HG02885 (cell line): ENCODE data around the gene VIT.
"Not testable (repeated sequence)": the region's sequence is repeated elsewhere in the genome, so short reads cannot be mapped to it uniquely, and the experiment has no call there.

ENCODE experiments used
- ATAC-seq: cut with Tn5 transposase; IDR thresholded peaks from one replicate; pipeline ENCODE4 v1.9.1; 2021; ENCODE audit warnings: mild to moderate bottlenecking; ENCODE audit not compliant: unreplicated experiment, poor library complexity

Gene VIT

DNA sequence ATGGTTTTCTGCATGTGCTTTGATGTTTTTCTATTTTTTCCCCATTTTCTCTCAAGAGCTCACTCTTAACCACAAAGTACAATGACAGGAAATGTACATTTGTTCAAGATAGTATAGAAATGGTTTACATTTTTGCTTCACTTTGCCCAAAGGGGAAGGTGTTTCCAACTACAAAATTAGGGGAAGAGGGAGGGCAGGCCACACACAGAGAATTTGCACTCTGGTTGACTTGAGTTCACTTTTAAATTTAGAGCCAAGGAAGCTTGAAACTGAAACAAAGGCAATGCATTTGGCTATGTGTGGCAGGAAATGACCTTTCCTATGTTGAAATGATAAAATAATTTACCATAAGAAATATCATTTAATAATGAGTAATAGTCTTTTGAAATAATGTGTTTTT is 19.1 kb upstream of the VIT start:
- peak; percentile 50 for ATAC-seq

DNA sequence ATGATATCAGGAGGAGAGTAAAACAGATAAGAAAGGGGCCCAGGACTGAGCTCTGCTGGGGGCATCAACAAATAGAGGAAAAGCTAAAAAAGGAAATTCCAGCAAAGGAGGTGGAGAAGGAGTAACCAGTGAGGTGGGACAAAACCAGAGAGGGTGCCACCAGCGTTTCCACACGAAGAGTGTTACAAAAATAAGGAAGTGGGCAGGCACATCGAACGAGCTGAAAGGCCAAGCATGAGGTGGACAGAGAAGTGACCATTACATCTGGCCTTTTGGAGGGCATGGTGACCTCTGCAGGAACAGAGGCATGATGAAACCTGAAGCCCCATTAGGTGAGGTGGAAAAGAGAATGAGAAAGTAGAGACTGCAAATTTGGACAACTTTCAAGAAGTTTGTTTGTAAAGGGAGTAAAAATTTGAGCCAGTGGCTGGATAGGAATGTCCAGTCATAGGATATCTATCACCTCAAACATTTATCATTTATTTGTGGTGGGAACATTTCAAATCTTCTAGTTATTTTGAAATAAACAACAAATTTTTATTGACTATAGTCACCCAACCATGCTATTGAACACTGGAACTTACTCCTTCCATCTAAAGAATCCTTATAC is 18.4 kb upstream of the VIT start:
- peak; percentile 14 for ATAC-seq

DNA sequence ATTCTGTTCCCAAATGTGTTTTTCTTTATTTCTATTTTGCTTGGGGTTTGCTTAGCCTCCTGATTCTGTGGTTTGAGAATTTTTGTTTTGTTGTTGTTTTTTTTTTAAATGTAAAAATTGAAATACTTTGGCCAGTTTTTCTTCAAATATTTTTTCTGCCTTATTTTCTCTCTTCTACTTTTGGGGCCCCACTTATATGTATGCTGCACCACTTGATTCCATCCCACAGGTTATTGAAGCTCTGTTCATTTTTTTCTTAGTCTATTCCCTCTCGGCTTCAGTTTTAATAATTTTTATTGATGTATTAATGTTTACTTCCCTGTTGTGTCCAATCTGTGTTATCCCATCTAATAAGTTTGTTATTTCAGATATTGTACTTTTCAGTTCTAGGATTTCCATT is 17.7 kb upstream of the VIT start:
- ATAC-seq: no peak

DNA sequence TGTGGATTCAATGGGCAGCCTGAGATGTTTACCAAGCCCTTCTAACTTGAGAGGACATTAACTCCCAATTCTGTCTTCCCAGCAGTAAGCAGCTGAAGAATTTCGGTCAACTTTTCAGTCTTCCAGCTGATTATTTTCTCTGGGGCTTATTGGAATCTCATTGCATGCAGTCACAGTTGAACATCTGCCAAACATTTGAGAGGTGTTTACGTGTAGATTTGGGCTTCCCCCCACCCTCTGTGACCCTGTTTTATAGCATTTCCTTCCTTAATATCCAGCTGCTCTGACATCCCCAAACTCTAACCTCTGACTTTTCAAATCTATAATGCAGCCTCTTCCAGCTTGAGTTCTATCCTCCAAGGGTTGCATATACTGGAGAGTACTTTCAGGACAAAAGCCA is 16.5 kb upstream of the VIT start:
- ATAC-seq: no peak

DNA sequence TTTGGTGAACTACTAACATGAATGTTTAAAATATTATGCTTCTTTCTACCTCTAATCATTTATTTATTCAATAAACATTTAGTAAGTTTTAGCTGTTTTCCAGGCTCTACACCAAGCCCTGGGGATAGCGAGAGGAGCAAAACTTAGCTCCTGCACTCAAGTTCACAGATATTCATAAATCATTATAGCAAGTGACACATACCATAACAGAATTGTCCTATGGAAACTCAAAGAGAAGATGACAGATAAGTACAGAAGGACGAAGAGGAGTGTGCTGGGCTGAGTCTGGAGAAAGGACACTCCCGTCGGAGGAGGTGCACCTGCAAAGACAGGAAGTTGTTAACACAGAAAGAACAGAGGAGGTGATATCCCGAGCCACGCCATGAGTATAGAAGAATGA is 13.9 kb upstream of the VIT start:
- ATAC-seq: no peak

DNA sequence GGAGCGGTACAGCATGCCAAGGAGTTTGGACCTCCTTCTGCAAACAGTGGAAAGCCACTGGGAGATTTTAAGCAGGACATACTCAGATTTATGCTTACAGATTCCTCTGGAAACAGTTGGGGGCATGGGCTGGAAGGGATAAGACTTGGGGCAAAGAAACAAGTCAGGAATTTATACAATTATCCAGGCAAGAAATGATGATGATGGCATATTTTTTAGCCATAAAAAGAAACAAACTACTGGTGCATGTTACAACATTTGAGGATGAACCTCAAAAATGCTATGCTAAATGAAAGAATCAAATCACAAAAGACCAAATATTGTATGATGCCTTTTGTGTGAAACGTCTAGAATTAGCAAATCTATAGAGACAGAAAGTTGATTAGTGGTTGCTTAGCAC is 13.5 kb upstream of the VIT start:
- ATAC-seq: no peak

DNA sequence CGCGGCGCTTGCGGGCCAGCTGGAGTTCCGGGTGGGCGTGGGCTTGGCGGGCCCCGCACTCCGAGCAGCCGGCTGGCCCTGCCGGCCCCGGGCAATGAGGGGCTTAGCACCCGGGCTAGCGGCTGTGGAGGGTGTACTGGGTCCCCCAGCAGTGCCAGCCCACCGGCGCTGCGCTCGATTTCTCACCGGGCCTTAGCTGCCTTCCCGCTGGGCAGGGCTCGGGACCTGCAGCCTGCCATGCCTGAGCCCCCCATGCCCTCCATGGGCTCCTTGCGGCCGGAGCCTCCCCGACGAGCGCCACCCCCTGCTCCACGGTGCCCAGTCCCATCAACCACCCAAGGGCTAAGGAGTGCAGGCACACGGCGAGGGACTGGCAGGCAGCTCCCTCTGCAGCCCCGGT is 8.2 kb upstream of the VIT start:
- not testable (repeated sequence) for ATAC-seq

DNA sequence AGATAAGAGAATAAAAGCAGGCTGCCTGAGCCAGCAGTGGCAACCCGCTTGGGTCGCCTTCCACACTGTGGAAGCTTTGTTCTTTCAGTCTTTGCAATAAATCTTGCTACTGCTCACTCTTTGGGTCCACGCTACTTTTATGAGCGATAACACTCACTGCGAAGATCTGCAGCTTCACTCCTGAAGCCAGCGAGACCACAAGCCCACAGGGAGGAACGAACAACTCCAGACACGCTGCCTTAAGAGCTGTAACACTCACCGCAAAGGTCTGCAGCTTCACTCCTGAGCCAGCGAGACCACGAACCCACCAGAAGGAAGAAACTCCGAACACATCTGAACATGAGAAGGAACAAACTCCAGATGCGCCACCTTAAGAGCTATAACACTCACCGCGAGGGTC is 7.5 kb upstream of the VIT start:
- not testable (repeated sequence) for ATAC-seq

DNA sequence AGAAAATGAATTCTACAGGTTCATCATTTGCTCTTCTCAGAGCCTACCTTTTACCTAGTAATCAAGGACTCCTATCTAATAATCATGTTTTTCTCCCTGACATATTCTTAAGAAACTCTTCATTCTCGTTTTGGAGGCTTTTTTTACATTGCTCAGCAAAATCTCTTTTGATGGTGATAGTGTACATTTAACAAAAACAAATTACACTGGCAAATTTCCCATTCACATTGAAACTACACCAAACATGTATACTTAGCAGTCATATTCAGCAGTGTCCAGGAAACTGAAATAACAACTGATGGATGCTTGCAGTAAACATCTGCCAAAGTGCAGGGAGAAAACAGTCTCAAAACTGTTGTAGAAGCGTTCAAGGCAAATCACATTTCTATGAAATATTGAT is 4.4 kb upstream of the VIT start:
- no peak for ATAC-seq

DNA sequence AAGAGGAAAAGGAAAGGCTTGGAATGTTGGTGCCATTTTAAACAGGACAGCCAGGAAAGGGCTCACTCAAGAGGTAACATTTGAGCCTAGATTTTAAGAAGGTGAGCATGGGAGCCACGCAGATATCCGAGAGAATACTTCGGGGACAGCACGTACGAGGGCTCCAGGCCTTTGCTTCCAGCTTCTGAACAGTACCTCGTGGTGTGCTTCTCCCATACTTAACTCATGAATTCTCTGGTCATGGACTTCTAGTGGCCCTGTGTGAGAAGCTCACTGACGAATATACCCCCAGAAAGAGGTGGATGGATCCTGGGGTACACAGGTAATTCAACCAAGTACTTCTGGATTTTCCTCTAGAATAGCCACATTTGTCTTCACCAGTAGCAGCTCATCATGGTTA is 2.7 kb upstream of the VIT start:
- no peak for ATAC-seq

DNA sequence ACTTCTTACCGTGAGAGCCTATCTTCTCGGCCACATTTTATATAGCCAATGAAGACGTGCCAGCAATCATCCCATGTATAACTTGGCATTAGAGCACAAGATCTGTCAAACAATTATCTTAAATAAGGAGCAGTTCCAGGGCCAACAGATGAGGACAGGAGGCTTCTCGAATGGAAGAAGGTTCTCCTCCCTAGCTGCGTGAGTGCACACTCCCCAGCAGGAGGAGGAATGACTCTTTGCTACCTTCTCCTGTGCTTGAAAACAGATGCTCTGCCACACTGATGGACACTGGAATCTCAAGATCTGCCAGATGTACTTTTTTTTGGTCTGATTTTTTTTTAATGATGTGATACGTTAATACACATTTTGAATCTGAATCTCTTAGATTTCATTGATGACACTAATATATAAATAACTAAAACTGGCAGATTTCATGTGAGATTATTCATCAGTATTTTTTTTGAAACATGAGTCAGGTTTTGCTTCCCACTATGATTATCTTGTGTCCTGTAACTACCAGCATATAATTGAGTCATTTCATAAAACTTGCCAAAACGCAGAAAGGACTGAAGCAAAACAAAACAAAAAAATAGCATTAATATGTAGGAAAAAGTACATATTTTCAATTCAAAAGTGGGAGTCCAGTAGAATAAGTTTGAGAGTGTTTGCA is 626 bp upstream of the VIT start:
- ATAC-seq: no peak

DNA sequence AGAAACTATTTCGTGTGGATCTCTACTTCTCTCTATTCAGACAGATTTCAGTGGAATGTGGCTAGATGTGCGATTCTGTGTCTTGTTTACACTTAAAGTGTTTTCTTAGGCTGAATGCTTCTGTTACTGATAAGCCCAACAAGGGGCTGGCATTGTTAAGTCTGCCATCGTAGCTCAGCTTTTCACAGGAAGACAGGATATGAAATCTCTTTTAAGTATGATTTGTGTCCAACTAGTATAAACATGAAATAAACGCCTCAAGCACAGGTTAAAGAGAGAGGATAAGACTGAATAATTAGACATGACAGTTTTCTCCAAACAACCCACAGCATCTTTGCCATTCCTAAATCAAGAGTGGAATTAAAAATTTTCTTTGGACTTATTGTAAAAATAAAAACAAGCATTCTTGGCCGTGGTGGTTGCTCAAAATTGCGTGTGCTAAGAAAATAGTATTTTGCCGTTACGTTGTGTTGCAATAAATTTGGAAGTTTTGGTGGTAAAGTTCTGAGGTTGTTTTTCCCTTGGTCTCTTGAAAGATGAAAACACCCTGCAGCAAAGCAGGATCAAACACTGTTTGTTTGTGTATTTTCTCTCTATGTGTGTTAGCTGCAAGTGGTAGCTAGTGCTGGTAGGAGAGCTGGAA is 1.0 kb downstream of the VIT start:
- ATAC-seq: no peak

DNA sequence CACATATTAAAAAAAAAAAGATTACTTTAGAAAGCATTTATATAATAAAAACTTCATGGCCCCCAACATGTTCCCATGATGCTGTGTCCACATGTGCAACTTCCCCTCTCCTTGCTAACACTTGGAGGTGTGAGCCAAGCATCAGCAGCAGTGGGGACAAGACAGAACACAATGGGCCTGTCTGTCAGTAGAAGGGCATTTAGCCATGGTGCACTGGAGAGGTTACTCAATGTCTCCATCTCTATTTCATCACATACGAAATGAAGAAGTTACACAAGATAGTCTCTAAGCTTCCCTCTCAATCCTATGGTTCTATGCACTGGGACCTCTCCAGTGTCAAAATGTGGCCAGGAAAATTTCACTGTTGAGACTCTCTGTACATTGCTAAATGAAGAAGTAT is 2.5 kb downstream of the VIT start:
- no peak for ATAC-seq

DNA sequence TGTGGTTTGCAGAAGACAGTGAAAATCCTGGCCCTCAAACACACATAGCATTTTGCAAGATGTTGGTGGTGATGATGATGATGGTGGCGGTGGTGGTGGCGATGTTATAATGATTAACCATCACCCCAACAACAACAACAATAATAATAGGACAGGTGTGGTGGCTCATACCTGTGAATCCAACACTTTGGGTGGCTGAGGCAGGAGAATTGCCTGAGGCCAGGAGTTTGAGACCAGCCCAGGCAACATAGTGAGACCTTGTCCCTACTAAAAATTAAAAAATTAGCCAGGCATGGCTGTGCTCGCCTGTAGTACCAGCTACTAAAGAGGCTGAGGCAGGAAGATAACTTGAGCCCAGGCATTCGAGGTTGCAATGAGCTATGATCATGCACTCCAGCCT is 3.8 kb downstream of the VIT start:
- no peak for ATAC-seq

DNA sequence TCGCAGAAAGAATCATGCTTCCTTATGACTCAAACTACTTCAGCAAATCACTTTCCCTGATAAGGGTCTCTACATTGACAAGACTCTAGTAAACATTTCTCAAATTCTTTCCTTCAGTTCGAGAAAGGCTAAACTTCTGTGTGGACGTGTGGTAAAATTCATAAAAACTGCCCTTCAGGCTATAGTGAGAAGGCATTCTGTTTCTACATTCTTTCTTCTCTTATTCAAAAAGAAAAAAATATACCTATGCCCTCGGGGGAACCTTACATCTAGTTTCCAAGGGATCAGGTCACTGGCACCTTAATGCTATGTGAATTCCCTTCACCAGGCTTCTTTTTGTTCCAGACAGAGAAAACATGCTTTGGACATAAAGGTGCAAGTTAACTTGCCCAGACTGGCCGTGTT is 4.9 kb downstream of the VIT start:
- no peak for ATAC-seq

DNA sequence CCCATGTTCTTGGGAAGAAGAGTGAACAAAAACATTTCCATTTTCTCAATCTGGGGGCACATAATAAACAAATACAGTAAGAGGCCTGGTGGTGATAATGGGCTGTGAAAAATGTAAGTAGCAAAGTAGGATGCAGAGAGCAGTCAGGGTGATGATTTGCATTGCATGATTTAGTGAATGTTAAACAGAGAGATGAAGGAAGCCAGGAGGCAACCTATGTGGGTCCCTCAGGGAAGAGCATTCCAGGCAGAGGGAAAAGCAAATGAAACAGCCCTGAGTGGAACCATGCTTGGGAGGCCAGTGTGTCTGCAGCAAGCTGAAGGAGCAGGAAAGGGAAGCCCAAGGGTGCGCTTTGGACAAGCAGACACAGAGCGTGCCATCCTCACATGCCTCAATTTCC is 5.4 kb downstream of the VIT start:
- no peak for ATAC-seq

DNA sequence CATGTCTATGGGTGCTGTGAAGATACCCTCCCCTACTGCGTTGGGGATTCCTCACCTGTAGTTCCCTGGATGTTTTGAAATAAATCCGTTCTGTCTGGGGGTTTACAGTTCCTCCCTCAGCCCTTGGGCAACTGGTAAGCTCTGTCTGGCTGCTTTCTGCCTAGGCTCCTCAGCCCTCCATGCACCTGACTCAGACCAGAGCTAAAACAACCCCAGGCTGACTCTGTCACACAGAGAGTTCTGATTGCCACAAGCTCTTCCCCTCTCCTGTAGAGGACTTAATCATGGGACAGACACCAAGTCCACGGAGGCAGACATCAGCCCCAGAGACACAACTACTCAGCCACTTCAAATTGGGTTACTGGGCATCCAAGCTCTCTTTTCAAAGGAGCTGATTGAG is 6.3 kb downstream of the VIT start:
- no peak for ATAC-seq

DNA sequence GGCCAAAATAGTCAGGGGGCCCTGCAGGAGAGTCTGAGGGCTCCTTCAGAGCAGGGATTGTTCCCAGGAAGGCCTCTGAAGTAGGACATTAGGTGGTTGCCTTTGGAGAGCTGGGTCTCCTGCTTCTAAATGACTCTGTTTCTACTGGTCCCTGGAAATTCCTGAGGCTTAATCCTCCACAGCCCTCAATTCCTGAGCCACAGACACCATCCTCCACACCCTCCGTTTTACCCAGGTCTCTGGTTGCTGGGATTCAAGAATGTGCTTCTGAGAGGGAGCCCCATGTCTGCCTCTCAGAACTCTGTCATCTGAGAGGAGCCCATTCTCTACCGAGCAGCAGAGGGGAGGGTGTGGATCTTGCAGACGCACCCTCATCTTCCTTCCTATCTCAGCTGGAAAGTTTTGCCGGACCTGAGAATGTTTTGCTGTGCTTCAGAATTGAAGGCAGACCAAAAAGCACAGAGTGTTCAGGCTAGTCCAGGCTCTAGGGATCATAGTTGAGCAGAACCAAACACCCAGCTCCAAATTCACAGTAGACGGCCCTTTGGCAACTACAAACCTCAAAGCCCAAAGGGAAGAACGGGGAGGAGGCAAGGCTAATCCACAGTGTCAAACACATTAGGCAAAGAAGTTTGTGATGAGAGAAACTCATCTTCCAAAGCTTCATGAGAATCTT is 8.1 kb downstream of the VIT start:
- no peak for ATAC-seq

DNA sequence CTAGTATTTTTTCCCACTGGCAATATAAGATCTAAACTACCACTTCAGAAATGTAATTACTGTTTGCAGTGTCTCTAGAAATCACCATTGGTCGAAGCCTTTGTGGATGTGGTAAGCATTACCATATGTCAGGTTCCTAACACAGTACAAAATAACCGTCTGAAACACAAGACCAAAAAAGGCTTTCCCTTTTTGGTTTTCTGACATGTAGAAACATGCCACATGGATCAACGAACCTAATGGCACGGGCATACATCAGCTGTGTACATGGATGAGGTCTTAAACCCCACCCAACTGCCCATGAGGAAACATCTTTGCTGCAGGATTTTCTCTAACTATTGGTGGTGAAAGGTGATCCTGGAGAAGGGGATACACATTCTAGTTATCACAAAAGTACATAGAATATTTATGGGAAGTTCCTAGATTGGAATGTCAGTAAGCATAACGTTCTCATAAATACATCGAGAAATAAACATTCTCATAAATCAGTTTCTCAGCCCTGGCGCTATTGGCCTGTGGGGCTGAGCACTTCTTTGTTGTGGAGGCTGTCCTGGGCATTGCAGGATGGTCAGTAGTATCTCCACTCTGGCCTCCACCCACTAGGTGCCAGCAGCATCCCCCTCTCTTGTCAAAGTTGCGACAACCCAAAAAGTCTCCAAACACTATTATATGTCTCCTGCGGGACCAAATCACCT is 9.0 kb downstream of the VIT start:
- ATAC-seq: no peak

DNA sequence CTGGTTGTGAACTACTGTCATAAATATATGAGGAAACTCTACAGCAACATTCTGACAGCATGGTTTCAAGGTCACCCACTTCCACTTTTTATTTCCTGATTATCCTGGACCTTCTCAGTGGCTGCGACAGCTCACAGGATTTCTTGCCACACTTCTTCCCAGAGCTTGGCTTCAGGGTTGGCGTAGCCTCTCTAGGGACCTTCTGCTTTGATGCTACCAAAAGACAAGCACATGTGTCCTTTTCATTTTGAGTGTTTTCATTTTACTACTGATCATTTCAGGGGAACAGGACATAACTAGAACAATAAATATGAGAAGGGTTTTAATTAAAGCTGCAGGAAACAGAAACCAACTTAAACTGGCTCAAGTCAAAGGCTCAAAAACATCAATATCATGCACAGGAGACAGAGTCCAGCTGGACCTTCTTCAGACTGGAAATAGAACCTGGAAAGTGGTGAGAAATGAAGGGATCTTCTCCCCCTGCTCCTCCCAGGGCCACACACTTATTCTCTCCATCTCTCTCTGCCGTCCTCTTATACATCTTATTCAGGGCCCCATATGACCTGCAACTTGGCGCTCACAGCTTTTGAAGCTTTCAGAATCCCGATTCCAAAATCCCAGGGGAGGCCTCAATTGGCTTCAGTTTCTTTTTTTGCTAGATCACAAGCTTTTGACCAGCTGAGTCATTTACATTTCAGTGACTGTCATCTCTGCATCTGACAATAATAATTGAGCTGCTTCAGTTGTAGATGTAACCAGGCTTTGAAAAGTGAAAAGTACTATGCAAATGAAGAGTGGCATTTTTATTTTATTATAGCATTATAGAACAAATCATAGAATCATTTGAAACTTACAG is 9.7 kb downstream of the VIT start:
- no peak for ATAC-seq
